Neuronal stem cell (in vitro differentiated cells): Measurements from ENCODE around the gene LIMS1.

Experiments used
- DNase-seq: peaks from one replicate; pipeline ENCODE4 v3.0.0-alpha.2; 2013; ENCODE audit warnings: low spot score
- H2AFZ ChIP-seq: one replicate; pipeline ENCODE4 v1.6.1; 2013; ENCODE audit warnings: mild to moderate bottlenecking, low read length, inconsistent platforms
- H2AK5ac ChIP-seq: 2 replicates; pipeline ENCODE4 v1.6.1; 2013; ENCODE audit warnings: low read depth, mild to moderate bottlenecking, inconsistent platforms, low read length, moderate library complexity, mixed read lengths
- H2BK120ac ChIP-seq: 2 replicates; pipeline ENCODE4 v1.6.1; 2013; ENCODE audit warnings: low read depth, mild to moderate bottlenecking, inconsistent platforms, low read length, moderate library complexity, mixed read lengths
- H2BK12ac ChIP-seq: one replicate; pipeline ENCODE4 v1.6.1; 2013; ENCODE audit warnings: low read length, inconsistent platforms
- H2BK15ac ChIP-seq: 2 replicates; pipeline ENCODE4 v1.6.1; 2013; ENCODE audit warnings: mild to moderate bottlenecking, low read length, inconsistent platforms, mixed read lengths
- H2BK5ac ChIP-seq: one replicate; pipeline ENCODE4 v1.6.1; 2013; ENCODE audit warnings: inconsistent platforms, mild to moderate bottlenecking, low read length, moderate library complexity
- H3K14ac ChIP-seq: one replicate; pipeline ENCODE4 v1.6.1; 2013; ENCODE audit warnings: low read length, inconsistent platforms
- H3K18ac ChIP-seq: 2 replicates; pipeline ENCODE4 v1.6.1; 2013; ENCODE audit warnings: low read length, inconsistent platforms
- H3K23ac ChIP-seq: 2 replicates; pipeline ENCODE4 v1.6.1; 2013; ENCODE audit warnings: low read depth, mild to moderate bottlenecking, mixed read lengths, low read length, inconsistent platforms; ENCODE audit not compliant: poor library complexity
- H3K27ac ChIP-seq: replicated peaks from 3 replicates; pipeline ENCODE4 v1.5.1; 2013; ENCODE audit warnings: low read length, inconsistent platforms
- H3K27me3 ChIP-seq, 3 experiments: 2 replicates each; pipeline ENCODE4 v1.6.1; 2013; ENCODE audit warnings: low read length in 3 of 3, mild to moderate bottlenecking in 2 of 3, inconsistent platforms in 1 of 3, low read depth in 1 of 3, mixed read lengths in 1 of 3, moderate library complexity in 1 of 3; ENCODE audit not compliant: control insufficient read depth in 3 of 3, insufficient read depth in 3 of 3
- H3K36me3 ChIP-seq, 2 donors: replicated peaks in 1 of 2; 2 replicates each; pipeline ENCODE4 v1.6.1; 2013; ENCODE audit warnings: low read length in 2 of 2; ENCODE audit not compliant: control insufficient read depth in 2 of 2, insufficient read depth in 2 of 2
- H3K4ac ChIP-seq: 2 replicates; pipeline ENCODE4 v1.6.1; 2013; ENCODE audit warnings: inconsistent platforms, mild to moderate bottlenecking, low read length, moderate library complexity
- H3K4me1 ChIP-seq, 2 donors: 1 replicate in 1 of 2; 2 replicates in 1 of 2; pipeline ENCODE4 v1.6.1; 2013; ENCODE audit warnings: low read length in 2 of 2, low read depth in 1 of 2; ENCODE audit not compliant: control insufficient read depth in 2 of 2, insufficient read depth in 1 of 2
- H3K4me2 ChIP-seq: one replicate; pipeline ENCODE4 v1.6.1; 2013; ENCODE audit warnings: mild to moderate bottlenecking, low read length, inconsistent platforms; ENCODE audit not compliant: insufficient read depth, poor library complexity, severe bottlenecking
- H3K4me3 ChIP-seq, 2 donors: 2 replicates each; pipeline ENCODE4 v1.5.1; 2013; ENCODE audit warnings: low read length in 2 of 2, mild to moderate bottlenecking in 2 of 2, inconsistent platforms in 1 of 2, moderate library complexity in 1 of 2
- H3K79me1 ChIP-seq: one replicate; pipeline ENCODE4 v1.6.1; 2013; ENCODE audit warnings: low read depth, mild to moderate bottlenecking, inconsistent platforms, low read length, moderate library complexity
- H3K9ac ChIP-seq: one replicate; pipeline ENCODE4 v1.6.1; 2013; ENCODE audit warnings: mild to moderate bottlenecking, low read depth, low read length, inconsistent platforms; ENCODE audit not compliant: poor library complexity
- H3K9me3 ChIP-seq, 2 donors: replicated peaks in 1 of 2; 2 replicates each; pipeline versions ENCODE3 to v1.6.1; 2013; ENCODE audit warnings: low read length in 2 of 2, mild to moderate bottlenecking in 2 of 2, inconsistent platforms in 1 of 2, low read depth in 1 of 2, mixed read lengths in 1 of 2, moderate library complexity in 1 of 2; ENCODE audit not compliant: control insufficient read depth in 2 of 2, insufficient read depth in 1 of 2
- H4K8ac ChIP-seq: one replicate; pipeline ENCODE4 v1.6.1; 2013; ENCODE audit warnings: low read depth, mild to moderate bottlenecking, inconsistent platforms, low read length, moderate library complexity
- H4K91ac ChIP-seq: one replicate; pipeline ENCODE4 v1.6.1; 2013; ENCODE audit warnings: low read length, low read depth, mild to moderate bottlenecking, inconsistent platforms; ENCODE audit not compliant: poor library complexity
- WGBS, 2 donors: extraction: QIAGEN DNeasy Blood & Tissue Kit; methylation state at CpG; one replicate each; pipeline ENCODE4 v1.1.7; 2013; ENCODE audit warnings: missing lambda C conversion rate in 2 of 2, mixed read lengths in 1 of 2; ENCODE audit not compliant: insufficient read length in 2 of 2, insufficient replicate concordance in 1 of 2; ENCODE audit errors: extremely low coverage in 2 of 2; 5-methylcytosine and 5-hydroxymethylcytosine counted together

Gene LIMS1

GRCh38 chr2:108588070-108588668 lies 53.9 kb downstream of the LIMS1 start:
- H3K4me1 ChIP-seq, result peaks cover 1 to 10% of the 10 kb centered on the region in 2 donors
- DNase-seq, result no peak

GRCh38 chr2:108589372-108589771 lies 55.1 kb downstream of the LIMS1 start:
- Histone ChIP-seq H3K14ac (no peak overlapping the region), H2AFZ (no peak overlapping the region), H3K27ac (no peak overlapping the region), H4K91ac (no peak overlapping the region), H3K23ac (no peak overlapping the region), H3K4ac (no peak overlapping the region), H2AK5ac (no peak overlapping the region), H3K79me1 (peaks cover 2% of the 10 kb centered on the region), H3K18ac (no peak overlapping the region), H3K36me3 (no peaks in the 10 kb centered on the region), H3K9me3 (no peaks in the 10 kb centered on the region), H4K8ac (no peak overlapping the region), H2BK120ac (no peak overlapping the region), H3K27me3 (no peaks in the 10 kb centered on the region), H2BK5ac (no peak overlapping the region), H2BK12ac (no peak overlapping the region), H3K9ac (no peak overlapping the region), H3K4me3 (no peak overlapping the region), H2BK15ac (no peak overlapping the region), H3K4me2 (no peak overlapping the region), H3K4me1 (peaks cover 11 to 12% of the 10 kb centered on the region in 2 donors)
- DNase-seq, result no peak

More at GRCh38 chr2:108588070-108588668, 53.9 kb downstream of the LIMS1 start:
- no peak overlapping the region for H3K9ac ChIP-seq
- no peak overlapping the region for H3K14ac ChIP-seq
- no peak overlapping the region for H2BK12ac ChIP-seq
- no peaks in the 10 kb centered on the region for H3K27me3 ChIP-seq
- no peak overlapping the region for H2BK15ac ChIP-seq
- H3K4ac ChIP-seq, result no peak overlapping the region
- H4K91ac ChIP-seq, result no peak overlapping the region
- H2AFZ ChIP-seq, result no peak overlapping the region
- no peak overlapping the region for H4K8ac ChIP-seq
- H3K4me2 ChIP-seq, result no peak overlapping the region
- no peak overlapping the region for H2AK5ac ChIP-seq
- H3K79me1 ChIP-seq, result peaks cover 2% of the 10 kb centered on the region
- H2BK120ac ChIP-seq, result no peak overlapping the region
- no peak overlapping the region for H3K4me3 ChIP-seq
- H3K18ac ChIP-seq, result no peak overlapping the region
- no peaks in the 10 kb centered on the region for H3K36me3 ChIP-seq
- H3K27ac ChIP-seq, result no peak overlapping the region
- no peak overlapping the region for H2BK5ac ChIP-seq
- H3K23ac ChIP-seq, result no peak overlapping the region
- WGBS, 2 donors, result no CpG with 5 or more reads among the region's 3 CpGs
- H3K9me3 ChIP-seq, result no peaks in the 10 kb centered on the region

- Histone ChIP-seq H2AFZ (no peak overlapping the region), H3K18ac (no peak overlapping the region), H4K8ac (no peak overlapping the region), H3K27ac (no peak overlapping the region), H2BK15ac (no peak overlapping the region), H4K91ac (no peak overlapping the region), H2AK5ac (no peak overlapping the region), H3K36me3 (no peaks in the 10 kb centered on the region), H3K79me1 (peaks cover 2% of the 10 kb centered on the region), H3K9ac (no peak overlapping the region), H3K14ac (no peak overlapping the region), H3K27me3 (no peaks in the 10 kb centered on the region), H3K4me1 (peaks cover 13 to 14% of the 10 kb centered on the region in 2 donors), H3K4me3 (no peak overlapping the region), H3K9me3 (no peaks in the 10 kb centered on the region), H3K4ac (no peak overlapping the region), H3K4me2 (no peak overlapping the region), H2BK5ac (no peak overlapping the region), H3K23ac (no peak overlapping the region), H2BK120ac (no peak overlapping the region), H2BK12ac (no peak overlapping the region)
- DNase-seq, result no peak
- WGBS, 2 donors, result no CpG with 5 or more reads among the region's 2 CpGs
These were observed 55.5 kb downstream of the LIMS1 start for GRCh38 chr2:108589781-108590180.

GRCh38 chr2:108591163-108591562 lies 56.9 kb downstream of the LIMS1 start:
- H4K91ac ChIP-seq, result no peak overlapping the region
- H3K9ac ChIP-seq, result no peak overlapping the region
- peaks cover 17 to 19% of the 10 kb centered on the region in 2 donors for H3K4me1 ChIP-seq

More at GRCh38 chr2:108591163-108591562, 56.9 kb downstream of the LIMS1 start:
- Histone ChIP-seq H3K9me3 (no peaks in the 10 kb centered on the region), H3K4me3 (no peak overlapping the region), H3K14ac (no peak overlapping the region), H3K79me1 (peaks cover 2% of the 10 kb centered on the region), H3K23ac (no peak overlapping the region), H3K27ac (no peak overlapping the region), H3K4me2 (no peak overlapping the region), H4K8ac (no peak overlapping the region), H2AFZ (no peak overlapping the region), H3K27me3 (no peaks in the 10 kb centered on the region), H3K18ac (no peak overlapping the region), H3K36me3 (no peaks in the 10 kb centered on the region), H3K4ac (no peak overlapping the region), H2BK5ac (no peak overlapping the region), H2BK15ac (no peak overlapping the region), H2BK120ac (no peak overlapping the region), H2AK5ac (no peak overlapping the region), H2BK12ac (no peak overlapping the region)
- DNase-seq, result no peak
- WGBS, 2 donors, result no CpG with 5 or more reads among the region's 6 CpGs
